ENCODE data around the gene ABL2.

Gene ABL2

GRCh38 chr1:179169616-179170467 lies 59.6 kb downstream of the ABL2 start:
- peaks cover 38% of the 10 kb centered on the region for H3K79me2 ChIP-seq (ENCODE audit: control insufficient read depth, low read length)
- no peak overlapping the region for H3K4me3 ChIP-seq (ENCODE audit: low read length)
- H3K4me1 ChIP-seq (ENCODE audit: control insufficient read depth, low read length), result peaks cover 32% of the 10 kb centered on the region
- 0 out of 2 replicates have a peak, but pooled peaks cover 5% of the 10 kb centered on the region for H4K20me1 ChIP-seq (ENCODE audit: control insufficient read depth, insufficient read depth, low read depth, low read length)
- H3K27me3 ChIP-seq (ENCODE audit: control insufficient read depth, low read length), result no peaks in the 10 kb centered on the region
- TF ChIP-seq CTCF (IDR thresholded peaks at IDR 0.05; ENCODE audit: low read depth, low read length, poor library complexity, severe bottlenecking) (no peak), EZH2phosphoT487 (IDR thresholded peaks at IDR 0.05; ENCODE audit: borderline replicate concordance, low read length) (no peak)
- H3K9me2 ChIP-seq (replicated peaks; ENCODE audit: control insufficient read depth, low read length), result no peaks in the 10 kb centered on the region
- H3K9me3 ChIP-seq (ENCODE audit: control insufficient read depth, insufficient read depth, low read length), result no peaks in the 10 kb centered on the region
- no peak overlapping the region for H3K27ac ChIP-seq (ENCODE audit: low read depth, low read length)
- no peaks in the 10 kb centered on the region for H3F3A ChIP-seq (ENCODE audit: control insufficient read depth, insufficient read depth)
- H3K36me3 ChIP-seq (ENCODE audit: control insufficient read depth, low read length), result no peaks in the 10 kb centered on the region
- no peak overlapping the region for H3K4me2 ChIP-seq (ENCODE audit: low read length)

- no peak overlapping the region for H3K27ac ChIP-seq (ENCODE audit: low read depth, low read length)
- no peaks in the 10 kb centered on the region for H3K27me3 ChIP-seq (ENCODE audit: control insufficient read depth, low read length)
- H3K9me2 ChIP-seq (replicated peaks; ENCODE audit: control insufficient read depth, low read length), result no peaks in the 10 kb centered on the region
- no peaks in the 10 kb centered on the region for H3K36me3 ChIP-seq (ENCODE audit: control insufficient read depth, low read length)
- H3K9me3 ChIP-seq (ENCODE audit: control insufficient read depth, insufficient read depth, low read length), result no peaks in the 10 kb centered on the region
- no peak overlapping the region for H3K4me3 ChIP-seq (ENCODE audit: low read length)
- H3K4me2 ChIP-seq (ENCODE audit: low read length), result no peak overlapping the region
- H3F3A ChIP-seq (ENCODE audit: control insufficient read depth, insufficient read depth), result no peaks in the 10 kb centered on the region
- H3K79me2 ChIP-seq (ENCODE audit: control insufficient read depth, low read length), result peaks cover 44% of the 10 kb centered on the region
- no peak for TF ChIP-seq EZH2phosphoT487 (IDR thresholded peaks at IDR 0.05; ENCODE audit: borderline replicate concordance, low read length)
- TF ChIP-seq CTCF (IDR thresholded peaks at IDR 0.05; ENCODE audit: low read depth, low read length, poor library complexity, severe bottlenecking), result no peak
- 0 out of 2 replicates have a peak, but pooled peaks cover 5% of the 10 kb centered on the region for H4K20me1 ChIP-seq (ENCODE audit: control insufficient read depth, insufficient read depth, low read depth, low read length)
- H3K4me1 ChIP-seq (ENCODE audit: control insufficient read depth, low read length), result peaks cover 32% of the 10 kb centered on the region
Observed at GRCh38 chr1:179168536-179168935, 60.9 kb downstream of the ABL2 start.

- H3K27ac ChIP-seq (ENCODE audit: low read depth, low read length), result no peak overlapping the region
- peaks cover 47% of the 10 kb centered on the region for H3K79me2 ChIP-seq (ENCODE audit: control insufficient read depth, low read length)
Observed at GRCh38 chr1:179167955-179168354, 61.5 kb downstream of the ABL2 start.

More at GRCh38 chr1:179167955-179168354, 61.5 kb downstream of the ABL2 start:
- TF ChIP-seq EZH2phosphoT487 (IDR thresholded peaks at IDR 0.05; ENCODE audit: borderline replicate concordance, low read length) (no peak), CTCF (IDR thresholded peaks at IDR 0.05; ENCODE audit: low read depth, low read length, poor library complexity, severe bottlenecking) (no peak)
- H3K36me3 ChIP-seq (ENCODE audit: control insufficient read depth, low read length), result no peaks in the 10 kb centered on the region
- H3K9me3 ChIP-seq (ENCODE audit: control insufficient read depth, insufficient read depth, low read length), result no peaks in the 10 kb centered on the region
- H3K4me3 ChIP-seq (ENCODE audit: low read length), result no peak overlapping the region
- no peak overlapping the region for H3K4me2 ChIP-seq (ENCODE audit: low read length)
- H3K4me1 ChIP-seq (ENCODE audit: control insufficient read depth, low read length), result peaks cover 32% of the 10 kb centered on the region
- no peaks in the 10 kb centered on the region for H3K9me2 ChIP-seq (replicated peaks; ENCODE audit: control insufficient read depth, low read length)
- H4K20me1 ChIP-seq (ENCODE audit: control insufficient read depth, insufficient read depth, low read depth, low read length), result 0 out of 2 replicates have a peak, but pooled peaks cover 5% of the 10 kb centered on the region
- H3K27me3 ChIP-seq (ENCODE audit: control insufficient read depth, low read length), result no peaks in the 10 kb centered on the region
- H3F3A ChIP-seq (ENCODE audit: control insufficient read depth, insufficient read depth), result no peaks in the 10 kb centered on the region
